Measurements from ENCODE around the gene RAB43.
A peak's percentile ranks its signal among the peaks of the same experiment; 100 is the strongest.
"Not testable (repeated sequence)": the region's sequence is repeated elsewhere in the genome, so short reads cannot be mapped to it uniquely, and the experiment has no call there.

Gene RAB43

GRCh38 chr3:129121016-129121791, 400 bp downstream of the RAB43 start:
- peak; percentile 60 for DNase-seq

GRCh38 chr3:129120254-129121004, 1.2 kb downstream of the RAB43 start:
- DNase-seq = peak; percentile 80

- DNase-seq = no peak
These were observed 2.1 kb downstream of the RAB43 start for GRCh38 chr3:129119365-129120100.

- no peak for DNase-seq
These were observed 2.9 kb downstream of the RAB43 start for GRCh38 chr3:129118745-129119144.

- no peak for DNase-seq
These were observed 4.5 kb downstream of the RAB43 start for GRCh38 chr3:129117134-129117533.

- DNase-seq = no peak
These were observed 5.1 kb downstream of the RAB43 start for GRCh38 chr3:129116482-129116946.

DNA sequence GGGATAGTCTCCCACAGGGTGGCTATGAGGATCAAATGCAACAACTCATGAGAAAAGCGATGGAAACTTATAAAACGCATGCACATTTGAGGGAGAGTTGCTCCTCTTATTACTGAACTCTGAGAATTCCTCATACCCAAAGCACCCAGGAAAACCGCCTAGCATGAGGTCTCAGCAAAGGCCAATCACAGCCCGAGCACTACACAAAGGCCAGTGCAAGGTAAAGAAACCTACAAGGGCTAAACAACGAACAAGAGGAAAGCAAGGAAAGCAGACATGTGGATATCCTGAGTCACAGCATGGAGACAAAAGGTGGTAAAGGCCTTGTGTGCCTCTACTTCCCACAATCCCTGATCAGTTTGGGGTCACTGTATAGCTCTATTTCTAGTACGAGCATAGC, 7.1 kb downstream of the RAB43 start:
- no peak for DNase-seq

DNA sequence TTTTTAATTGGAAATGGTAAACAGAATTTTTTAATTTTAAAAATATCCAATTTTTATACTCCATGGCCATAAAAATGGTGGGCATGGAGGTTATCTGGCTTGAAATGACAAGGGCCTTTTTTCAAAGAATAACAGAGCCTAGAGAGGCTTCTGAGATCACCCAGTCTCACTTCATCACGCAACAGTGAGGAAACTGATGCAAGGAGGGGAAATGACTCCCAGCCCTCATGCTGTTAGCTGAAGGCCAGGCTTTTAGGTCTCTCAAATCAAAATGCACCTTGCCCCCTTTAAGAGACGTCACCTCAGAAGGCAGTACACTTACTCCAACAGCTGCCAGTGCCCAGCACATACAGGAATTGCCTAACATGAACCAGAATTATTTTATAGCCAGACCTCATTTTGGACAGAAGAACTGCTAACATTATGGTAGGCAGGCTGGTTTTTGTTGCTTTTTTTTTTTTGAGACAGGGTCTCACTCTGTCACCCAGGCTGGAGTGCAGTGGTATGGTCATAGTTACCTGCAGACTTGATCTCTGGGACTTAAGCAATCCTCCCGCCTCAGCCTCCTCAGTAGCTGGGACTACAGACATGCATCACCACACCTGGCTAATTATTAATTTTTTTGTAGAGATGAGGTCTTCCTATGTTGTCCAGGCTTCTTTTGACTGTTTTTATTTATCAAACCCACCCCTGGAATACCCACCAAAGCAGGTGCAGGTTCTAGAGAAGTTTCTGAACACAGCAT, 9.1 kb downstream of the RAB43 start:
- DNase-seq = peak; percentile 40

DNA sequence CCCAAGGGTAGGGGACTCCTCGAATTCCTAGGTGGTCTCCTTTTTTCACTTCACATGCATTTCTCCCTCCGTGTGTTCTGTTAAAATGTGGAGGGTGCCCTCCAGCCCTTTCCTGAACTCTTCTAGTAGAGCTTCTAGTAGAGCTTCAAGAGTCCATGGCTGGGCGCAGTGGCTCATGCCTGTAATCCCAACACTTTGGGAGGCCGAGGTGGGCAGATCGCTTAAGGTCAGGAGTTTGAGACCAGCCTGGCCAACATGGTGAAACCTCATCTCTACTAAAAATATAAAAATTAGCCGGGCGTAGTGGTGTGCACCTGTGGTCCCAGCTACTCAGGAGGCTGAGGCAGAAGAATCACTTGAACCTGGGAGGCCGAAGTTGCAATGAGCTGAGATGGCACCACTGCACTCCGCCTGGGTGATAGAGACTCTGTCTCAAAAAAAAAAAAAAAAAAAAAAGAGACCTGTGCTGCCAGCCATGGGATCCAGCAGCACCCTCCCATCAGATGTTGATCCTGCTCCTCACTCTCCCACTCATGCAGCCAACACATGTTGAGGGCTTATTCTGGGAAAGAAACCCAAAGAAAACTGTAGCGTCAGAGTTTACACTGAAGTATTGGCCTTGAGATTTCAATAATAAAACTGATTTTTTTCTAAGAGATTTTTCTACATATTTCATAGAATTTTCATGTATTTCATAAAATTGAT, 10.4 kb downstream of the RAB43 start:
- DNase-seq = not testable (repeated sequence)

DNA sequence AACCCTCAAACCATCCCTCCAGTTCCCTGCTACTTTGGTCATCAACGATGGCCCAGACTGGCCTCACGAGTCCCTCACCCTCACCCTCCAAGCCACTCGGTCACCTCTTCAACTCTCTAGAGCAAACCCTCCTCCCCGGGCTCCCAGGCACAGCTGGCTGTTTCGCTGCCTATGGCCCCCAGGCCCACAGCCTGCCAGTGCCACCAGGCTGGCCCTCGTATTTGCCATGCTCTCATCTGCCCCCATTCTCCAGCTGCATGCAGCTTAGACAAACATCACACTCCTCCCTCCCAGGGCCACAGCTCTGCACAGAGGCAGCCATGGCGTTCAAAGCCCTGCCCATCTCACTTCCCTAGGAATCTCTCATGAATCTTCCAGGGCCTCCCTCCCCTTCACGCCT, 13.8 kb downstream of the RAB43 start:
- DNase-seq = no peak

- DNase-seq = no peak
These were observed 14.6 kb downstream of the RAB43 start for GRCh38 chr3:129106866-129107565.

DNA sequence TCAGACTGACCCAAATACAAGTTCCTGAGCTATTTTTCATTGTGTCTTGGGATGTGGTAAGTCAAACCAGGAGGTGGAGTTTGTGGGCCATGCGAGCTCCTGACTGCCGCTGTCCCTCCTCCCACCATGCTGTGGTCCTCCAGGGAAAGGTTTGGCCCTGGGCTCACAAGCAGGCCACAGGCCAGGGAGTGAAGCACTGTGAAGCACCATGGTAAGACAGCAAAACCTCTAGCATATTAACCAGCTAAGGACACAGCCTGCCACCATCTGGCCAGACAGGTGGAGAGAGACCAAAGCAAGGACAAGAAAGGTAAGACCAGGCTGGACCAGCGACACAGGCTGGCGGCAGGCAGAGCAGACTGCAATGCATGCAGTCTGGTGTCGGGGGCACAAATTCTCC, 15.3 kb downstream of the RAB43 start:
- DNase-seq = no peak

GRCh38 chr3:129105862-129106261, 15.7 kb downstream of the RAB43 start:
- DNase-seq = no peak

DNA sequence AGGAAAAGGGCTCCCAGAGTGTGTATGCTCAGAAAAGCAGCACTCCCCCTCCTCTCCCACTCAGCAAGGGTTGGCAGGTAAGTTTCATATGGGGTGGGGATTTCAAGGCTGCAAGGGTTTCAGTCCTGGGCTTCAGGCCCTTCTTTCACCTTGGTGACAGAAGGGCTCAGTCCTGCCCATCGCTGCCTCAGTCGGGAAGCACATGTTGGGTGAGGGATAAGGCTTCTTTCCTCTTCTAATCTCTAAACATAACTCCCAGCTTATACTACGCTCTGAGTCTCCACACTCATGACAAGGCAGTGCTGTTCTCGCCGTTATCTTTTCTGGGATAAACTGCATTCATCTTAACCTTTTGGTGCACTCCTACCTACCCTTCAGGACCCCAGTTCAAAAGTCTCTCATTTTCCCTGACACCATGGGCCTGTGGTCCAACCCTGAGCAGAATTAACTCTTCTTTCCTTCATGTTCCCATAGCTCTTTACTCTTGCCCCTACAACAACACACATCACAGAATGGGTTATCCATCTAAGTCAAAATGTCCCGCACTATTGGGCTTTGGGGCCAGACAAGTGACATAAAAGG, 17.0 kb downstream of the RAB43 start:
- DNase-seq = no peak

GRCh38 chr3:129104051-129104450, 17.6 kb downstream of the RAB43 start:
- no peak for DNase-seq

DNA sequence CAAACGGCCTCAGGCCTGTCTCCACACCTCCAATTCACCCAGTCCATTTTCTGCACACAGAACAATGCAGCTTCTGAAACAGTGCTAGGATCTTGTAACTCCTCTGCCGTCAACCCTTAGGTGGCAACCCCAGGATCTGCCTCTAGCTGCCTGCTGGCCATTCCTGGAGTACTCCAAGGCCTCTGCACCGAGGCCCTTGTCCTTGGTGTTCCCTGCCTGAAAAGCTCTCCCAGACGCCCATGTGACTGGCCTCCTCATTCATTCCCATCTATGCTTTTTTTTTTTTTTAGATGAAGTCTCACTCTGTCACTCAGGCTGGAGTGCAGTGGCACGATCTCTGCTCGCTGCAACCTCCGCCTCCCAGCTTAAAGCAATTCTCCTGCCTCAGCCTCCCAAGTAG, 18.3 kb downstream of the RAB43 start:
- no peak for DNase-seq

DNA sequence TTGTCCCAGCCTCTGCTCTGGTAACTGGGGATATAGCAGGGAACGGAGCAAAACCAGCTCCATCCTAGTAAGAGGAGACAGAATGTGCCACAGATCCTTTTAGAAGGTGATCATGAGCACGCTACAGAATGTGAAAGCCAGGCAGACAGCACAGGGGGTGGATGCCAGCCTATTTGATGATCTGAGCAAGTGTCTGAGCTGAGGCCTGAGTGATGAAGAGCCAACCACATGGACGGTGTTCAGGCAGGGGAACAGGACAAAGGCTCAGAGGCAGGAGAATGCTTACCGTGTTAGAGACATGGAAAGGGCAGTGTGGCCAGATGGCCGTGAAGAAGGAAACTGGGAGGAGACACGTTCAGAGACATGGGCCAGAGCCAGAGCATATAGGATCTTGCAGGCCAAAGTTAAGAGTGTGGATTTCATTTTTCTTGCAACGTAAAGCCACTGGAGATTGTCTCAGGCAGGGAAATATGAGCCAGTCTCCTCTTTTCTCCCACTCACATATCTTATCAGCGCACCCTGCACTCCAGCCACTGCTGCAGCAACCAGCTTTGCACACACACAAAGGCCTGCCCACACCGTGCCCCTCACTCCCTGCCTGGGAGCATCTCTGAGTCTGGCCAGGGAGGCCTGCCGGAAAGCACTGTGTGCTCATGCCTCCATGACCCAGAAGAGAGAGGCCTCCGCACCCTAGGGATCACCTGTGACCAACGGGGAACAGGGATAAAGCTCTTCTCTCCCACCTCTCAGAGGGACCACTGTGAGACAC, 20.1 kb downstream of the RAB43 start:
- DNase-seq = no peak

GRCh38 chr3:129100274-129100673, 21.3 kb downstream of the RAB43 start:
- no peak for DNase-seq

GRCh38 chr3:129095285-129095684, 26.3 kb downstream of the RAB43 start:
- DNase-seq = no peak

DNA sequence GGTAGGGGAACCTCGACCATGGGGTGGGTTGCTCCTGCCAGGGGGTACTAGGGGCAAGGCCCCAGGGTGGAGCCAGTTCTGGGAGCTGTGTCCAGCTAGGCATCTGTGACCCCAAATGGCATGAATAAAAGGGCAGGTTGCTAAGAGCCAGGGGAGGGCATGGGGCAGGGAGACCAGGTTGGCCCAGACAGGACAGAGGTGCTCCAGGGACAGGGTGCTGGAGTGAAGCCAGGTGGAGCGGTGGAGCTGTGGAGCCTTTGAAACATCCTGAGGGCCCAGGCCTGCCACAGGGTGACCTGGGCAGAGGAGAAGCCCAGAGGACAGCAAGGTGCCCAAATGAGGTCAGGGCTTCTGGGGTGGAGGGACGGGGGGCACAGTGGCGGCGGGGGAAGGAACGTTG, 33.3 kb downstream of the RAB43 start:
- not testable (repeated sequence) for DNase-seq

Data from activated CD8-positive, alpha-beta memory T cell treated with anti-CD3 and anti-CD28 coated beads, Interleukin-2, amount 50 U/mL, for 4 hours (primary cell).